GM19043 (cell line): Measurements from ENCODE around the gene MED23.

Source experiments
- ATAC-seq: cut with Tn5 transposase; IDR thresholded peaks from one replicate; pipeline ENCODE4 v1.9.1; 2021; ENCODE audit warnings: low read depth; ENCODE audit not compliant: unreplicated experiment

MED23 gene

DNA sequence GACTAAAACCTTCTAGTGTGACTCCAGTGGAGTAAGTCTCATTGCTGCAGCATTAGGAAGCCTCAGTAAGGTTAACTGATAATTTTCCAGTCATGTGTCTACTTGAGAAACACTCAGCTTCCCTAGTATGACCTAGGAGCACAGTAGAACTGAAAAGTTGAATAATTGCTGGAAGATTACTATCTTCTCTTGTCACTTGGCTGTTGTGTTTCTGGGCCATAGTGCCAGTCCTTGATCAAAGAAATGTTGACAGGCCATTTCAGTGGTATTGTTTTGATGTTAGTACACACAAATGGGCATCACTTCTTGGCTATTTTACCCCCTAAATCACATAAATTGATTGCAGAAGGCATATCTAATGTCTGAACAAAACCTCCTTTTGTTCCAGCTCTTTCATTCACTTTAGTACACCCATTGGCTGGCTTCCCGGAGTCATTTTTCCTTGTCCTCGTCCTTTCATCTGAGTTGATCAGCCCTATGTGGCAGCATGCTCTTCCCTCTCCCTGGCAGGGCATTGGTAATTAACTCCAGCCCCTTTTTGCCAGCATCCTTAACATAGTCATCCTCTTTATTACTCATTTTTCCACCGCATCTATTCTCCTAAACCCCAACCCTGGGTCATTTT, 15.1 kb upstream of the MED23 start:
- no peak for ATAC-seq

- ATAC-seq: no peak
These were observed 14.5 kb upstream of the MED23 start for GRCh38 chr6:131642565-131642964.

- ATAC-seq: no peak
These were observed 13.5 kb upstream of the MED23 start for GRCh38 chr6:131641554-131641953.

- no peak for ATAC-seq
These were observed 12.5 kb upstream of the MED23 start for GRCh38 chr6:131640576-131640975.

GRCh38 chr6:131640100-131640499, 12.1 kb upstream of the MED23 start:
- no peak for ATAC-seq

DNA sequence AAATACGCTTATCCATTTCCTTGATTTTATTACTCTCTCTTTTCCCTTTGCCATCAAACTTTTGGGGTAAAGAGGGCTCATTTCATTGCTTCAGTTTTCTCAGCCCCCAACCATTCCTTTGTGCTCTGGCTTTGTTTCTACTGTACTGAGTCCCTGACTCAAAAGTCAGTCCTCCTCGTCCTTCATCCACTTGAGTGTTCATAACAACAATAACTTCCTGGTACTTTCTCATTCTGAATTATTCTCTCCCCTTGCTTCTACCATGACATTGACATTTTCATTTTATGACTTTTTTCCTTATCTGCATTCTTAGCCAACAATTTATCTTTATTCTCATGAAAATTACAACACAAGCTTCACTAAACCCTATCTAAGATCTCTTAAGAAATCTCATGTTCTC, 10.0 kb upstream of the MED23 start:
- ATAC-seq: no peak

DNA sequence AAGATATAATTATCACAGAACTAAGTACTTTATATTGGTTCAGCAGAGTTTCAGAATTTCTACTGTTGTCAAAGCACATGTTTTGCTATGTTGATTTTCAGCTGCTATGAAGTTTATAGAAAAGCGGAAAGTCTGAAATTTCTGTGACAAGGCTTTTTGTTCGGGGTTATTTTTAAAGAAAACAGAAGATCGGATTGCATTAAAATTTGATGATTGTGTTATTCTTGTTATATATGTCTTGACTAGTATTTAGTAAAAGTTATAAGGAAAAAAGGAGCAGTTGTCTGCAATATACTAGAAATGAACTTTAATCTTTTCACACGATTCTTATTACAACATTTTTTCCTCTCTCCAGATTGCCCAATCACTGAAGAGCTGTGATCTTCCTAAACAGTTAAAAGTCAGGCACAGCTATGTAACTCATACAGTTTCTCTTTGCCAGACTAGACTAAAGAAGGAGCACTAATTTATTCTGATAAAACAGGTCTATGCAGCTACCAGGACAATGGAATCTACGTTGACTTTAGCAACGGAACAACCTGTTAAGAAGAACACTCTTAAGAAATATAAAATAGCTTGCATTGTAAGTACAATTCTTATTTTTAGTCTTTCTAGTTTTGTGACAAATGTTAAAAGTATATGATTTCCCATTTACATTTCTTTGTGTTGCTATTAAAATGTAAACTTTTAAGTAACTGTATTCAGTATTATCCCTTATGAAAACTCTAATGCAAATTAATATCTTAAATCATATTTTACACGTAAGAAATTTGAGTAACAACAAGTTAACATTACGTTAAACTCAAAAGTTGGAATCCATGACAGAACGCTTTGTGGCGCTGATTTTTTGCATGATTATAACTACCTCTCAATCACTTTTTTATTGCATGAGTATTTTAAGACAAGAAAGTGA, 9.1 kb upstream of the MED23 start, which contains the start of gene ENPP3:
ENPP3 (plus strand) TSS at position 423 of the 913 bp plus-strand sequence; CDS start at position 506, 83 bp downstream.
- no peak for ATAC-seq

- peak; percentile 79 for ATAC-seq
These were observed 7.6 kb upstream of the MED23 start for GRCh38 chr6:131635384-131636340.

DNA sequence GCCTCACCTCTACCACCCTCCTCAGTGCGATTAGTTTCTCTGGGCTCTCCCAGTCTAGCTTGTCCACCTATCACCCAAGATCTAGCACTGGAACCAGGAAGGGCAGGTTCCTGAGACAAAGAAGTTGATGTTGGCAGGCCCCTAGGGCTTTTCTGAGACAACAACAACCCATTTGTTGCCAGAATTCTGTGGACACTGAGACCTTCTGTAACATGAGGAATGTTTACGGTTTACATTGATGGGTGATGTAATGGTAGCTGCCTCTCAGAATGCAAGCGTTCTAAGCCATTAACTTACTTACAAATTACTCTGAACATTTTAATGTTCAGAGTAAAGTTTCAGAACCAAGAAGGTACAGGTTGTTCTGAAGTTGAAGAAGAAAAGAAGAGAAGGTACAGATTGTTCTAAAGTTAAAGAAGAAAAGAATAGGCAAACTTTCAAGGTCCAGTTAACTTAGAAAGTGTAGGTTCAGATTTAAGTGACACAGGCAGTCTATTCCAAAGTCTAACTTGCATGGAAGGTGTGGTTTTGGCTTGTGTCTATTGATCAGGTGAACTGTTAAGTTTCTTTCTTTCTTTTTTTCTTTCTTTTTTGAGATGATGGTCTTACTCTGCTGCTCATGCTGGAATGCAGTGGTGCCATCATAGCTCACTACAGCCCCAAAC, 3.7 kb upstream of the MED23 start:
- ATAC-seq: no peak

GRCh38 chr6:131629651-131630050, 1.6 kb upstream of the MED23 start:
- no peak for ATAC-seq

GRCh38 chr6:131628726-131629125, 684 bp upstream of the MED23 start:
- ATAC-seq: no peak

GRCh38 chr6:131615275-131615674, 12.8 kb downstream of the MED23 start:
- no peak for ATAC-seq

DNA sequence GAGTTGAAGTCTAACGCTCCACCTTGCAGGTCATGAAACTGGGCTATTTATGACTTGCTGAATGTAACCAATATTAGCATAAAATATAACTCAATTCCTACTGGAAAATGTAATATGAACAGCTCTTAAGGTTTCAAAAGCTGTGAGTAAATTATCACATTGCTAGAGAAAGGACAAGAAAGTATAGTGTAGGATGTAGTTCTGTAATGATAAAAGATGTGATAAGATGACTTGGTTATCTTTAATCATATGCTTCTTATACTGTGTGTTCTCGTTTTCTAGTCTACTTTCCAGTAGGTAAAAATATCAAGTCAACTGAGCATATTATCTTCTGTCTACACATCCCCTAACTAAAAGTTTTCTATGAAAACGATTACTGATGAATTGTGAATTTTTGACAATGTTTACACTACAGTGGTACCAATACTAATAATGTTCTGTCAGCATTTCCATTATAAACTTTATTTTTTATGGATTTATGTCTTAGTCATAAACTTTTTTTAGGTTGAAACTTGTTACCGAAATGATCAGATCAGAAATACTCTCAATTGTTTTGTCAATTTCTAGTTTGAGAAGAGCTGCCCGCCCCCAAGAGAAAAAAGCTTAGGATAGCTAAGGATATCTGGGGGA, 14.6 kb downstream of the MED23 start:
- ATAC-seq: no peak

- ATAC-seq: no peak
These were observed 25.2 kb downstream of the MED23 start for GRCh38 chr6:131602781-131603312.

GRCh38 chr6:131600716-131601115, 27.3 kb downstream of the MED23 start:
- ATAC-seq: no peak

GRCh38 chr6:131597446-131597845, 30.6 kb downstream of the MED23 start:
- ATAC-seq: no peak

DNA sequence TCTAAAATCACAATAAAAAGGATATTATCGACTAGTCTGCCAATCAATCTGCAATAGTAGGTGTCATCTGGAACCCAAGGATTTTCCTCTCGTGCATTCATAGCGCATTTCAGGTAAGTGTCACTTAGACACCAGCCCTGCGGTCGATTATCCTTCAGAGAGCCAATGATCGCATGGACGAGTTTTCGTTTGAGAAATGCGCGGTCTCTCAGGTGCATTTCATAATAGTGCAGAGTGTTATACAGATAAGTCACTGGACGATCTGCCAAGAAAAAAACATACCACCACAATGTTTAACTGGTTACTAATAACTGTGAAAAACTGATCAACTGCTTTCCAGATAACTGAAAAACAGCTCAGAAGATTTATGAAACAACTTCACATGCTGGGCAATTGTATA, 34.0 kb downstream of the MED23 start:
- no peak for ATAC-seq

DNA sequence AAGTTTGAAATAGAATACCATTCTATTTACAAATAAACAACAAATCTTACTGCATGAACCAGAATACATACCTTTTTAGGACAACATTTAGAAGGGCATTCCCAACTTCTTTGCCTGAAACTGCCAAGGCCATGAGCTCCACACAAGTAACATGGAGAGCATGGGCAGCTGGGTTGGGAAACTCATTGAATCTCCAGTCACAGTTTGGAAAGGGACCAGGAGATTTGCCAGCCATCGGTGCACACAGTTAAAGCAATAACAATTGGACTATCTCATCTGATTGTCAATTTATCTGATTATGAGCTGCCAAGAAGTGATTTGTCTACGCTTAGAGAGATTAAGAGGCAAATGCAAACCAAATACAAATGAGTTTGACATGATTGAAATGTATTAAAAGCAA, 35.1 kb downstream of the MED23 start:
- no peak for ATAC-seq

DNA sequence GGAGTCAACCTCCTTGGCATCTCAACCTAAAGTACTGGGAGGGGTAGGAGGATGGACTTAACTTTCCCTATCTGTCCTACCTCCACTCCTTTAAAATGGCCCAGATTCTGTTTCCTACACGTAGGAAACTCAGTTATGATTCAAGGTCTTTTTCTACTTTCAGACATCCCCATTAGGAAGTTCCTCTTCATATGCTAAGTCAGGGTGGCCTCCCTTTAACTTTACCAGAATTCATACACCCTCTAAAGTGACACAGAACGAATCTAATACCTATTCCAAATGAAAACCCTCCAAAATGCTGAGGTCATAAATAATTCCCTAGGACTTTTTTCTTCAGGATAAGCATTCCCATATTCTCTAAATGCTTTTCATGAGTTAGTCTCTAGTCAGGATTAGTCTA, 39.4 kb downstream of the MED23 start:
- ATAC-seq: no peak

DNA sequence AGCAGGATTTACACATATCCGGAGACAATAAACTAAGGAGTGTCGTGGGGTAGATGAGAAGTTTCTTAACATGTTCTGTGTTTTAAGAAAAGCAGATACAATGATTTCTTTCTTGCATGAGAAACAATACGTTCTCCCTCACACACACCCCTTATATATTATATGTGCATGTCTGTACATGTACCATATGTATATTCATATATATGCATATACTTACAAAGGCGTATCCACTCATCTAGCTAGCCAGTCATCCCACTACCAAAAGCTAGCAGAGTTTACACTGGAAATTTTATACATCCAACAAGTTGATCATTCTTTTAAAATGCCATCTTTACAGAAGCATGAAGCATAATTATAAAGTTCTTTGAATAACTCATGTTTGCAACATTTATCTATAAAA, 40.1 kb downstream of the MED23 start:
- ATAC-seq: no peak
